Measurements from ENCODE around the gene ZCCHC9. TPM values are rescaled to one million over a fixed set of nuclear protein-coding genes. Genes with fewer than 3 reads are reported as not detected.

ZCCHC9 gene
- polyA plus RNA-seq, 1 donor from 2014 or later, result 31.8 TPM

GRCh38 chr5:81335946-81336345, 34.6 kb downstream of the ZCCHC9 start:
- Histone ChIP-seq H3K36me3 (ENCODE audit: insufficient read depth, low read length) (no peaks in the 10 kb centered on the region), H3K79me2 (replicated peaks; ENCODE audit: insufficient read depth, low read length) (no peaks in the 10 kb centered on the region), H2AFZ (ENCODE audit: low read depth, low read length) (no peak overlapping the region), H4K20me1 (ENCODE audit: insufficient read depth) (no peaks in the 10 kb centered on the region), H3F3A (ENCODE audit: insufficient read depth, low read length, poor library complexity, severe bottlenecking) (no peaks in the 10 kb centered on the region), H3K9ac (ENCODE audit: low read length) (no peak overlapping the region), H3K4me3 (ENCODE audit: low read length) (no peak overlapping the region), H3K27me3 (ENCODE audit: insufficient read depth, low read depth, low read length) (no peaks in the 10 kb centered on the region), H3K9me2 (ENCODE audit: insufficient read depth, low read length) (no peaks in the 10 kb centered on the region), H3K27ac (ENCODE audit: low read length) (no peak overlapping the region), H3K4me2 (ENCODE audit: low read length) (no peak overlapping the region), H3K9me3 (ENCODE audit: low read length) (no peaks in the 10 kb centered on the region)
- no peak for TF ChIP-seq SMC3 (conservative IDR thresholded peaks at IDR 0.05; ENCODE audit: poor library complexity)

GRCh38 chr5:81336556-81336955, 35.2 kb downstream of the ZCCHC9 start:
- no peak overlapping the region for H3K9ac ChIP-seq (ENCODE audit: low read length)
- no peak overlapping the region for H3K27ac ChIP-seq (ENCODE audit: low read length)
- H4K20me1 ChIP-seq (ENCODE audit: insufficient read depth), result no peaks in the 10 kb centered on the region
- no peaks in the 10 kb centered on the region for H3K27me3 ChIP-seq (ENCODE audit: insufficient read depth, low read depth, low read length)
- no peak for TF ChIP-seq EZH2 (IDR thresholded peaks at IDR 0.05; ENCODE audit: borderline replicate concordance, insufficient read depth, low read length, poor library complexity, severe bottlenecking)
- TF ChIP-seq POLR2AphosphoS5 (IDR thresholded peaks at IDR 0.05), result no peak
- TF ChIP-seq CTCF (IDR thresholded peaks at IDR 0.05; ENCODE audit: poor library complexity, severe bottlenecking), result no peak
- TF ChIP-seq EP300 (conservative IDR thresholded peaks at IDR 0.05; ENCODE audit: poor library complexity, severe bottlenecking), result no peak
- TF ChIP-seq MXI1 (conservative IDR thresholded peaks at IDR 0.05; ENCODE audit: poor library complexity, severe bottlenecking), result no peak
- TF ChIP-seq TAF1 (IDR thresholded peaks at IDR 0.05; ENCODE audit: low read depth), result no peak
- TF ChIP-seq RAD21 (conservative IDR thresholded peaks at IDR 0.05), result no peak
- no peak for TF ChIP-seq REST (IDR thresholded peaks at IDR 0.05; ENCODE audit: borderline replicate concordance)
- no peak for TF ChIP-seq SMC3 (conservative IDR thresholded peaks at IDR 0.05; ENCODE audit: poor library complexity)
- H3K9me2 ChIP-seq (ENCODE audit: insufficient read depth, low read length), result no peaks in the 10 kb centered on the region
- no peaks in the 10 kb centered on the region for H3F3A ChIP-seq (ENCODE audit: insufficient read depth, low read length, poor library complexity, severe bottlenecking)
- no peak overlapping the region for H3K4me2 ChIP-seq (ENCODE audit: low read length)
- no peaks in the 10 kb centered on the region for H3K9me3 ChIP-seq (ENCODE audit: low read length)
- no peaks in the 10 kb centered on the region for H3K79me2 ChIP-seq (replicated peaks; ENCODE audit: insufficient read depth, low read length)
- H3K4me3 ChIP-seq (ENCODE audit: low read length), result no peak overlapping the region
- H3K36me3 ChIP-seq (ENCODE audit: insufficient read depth, low read length), result no peaks in the 10 kb centered on the region
- no peak overlapping the region for H2AFZ ChIP-seq (ENCODE audit: low read depth, low read length)

GRCh38 chr5:81337803-81338202, 36.4 kb downstream of the ZCCHC9 start:
- Histone ChIP-seq H3K4me2 (ENCODE audit: low read length) (no peak overlapping the region), H3K4me3 (ENCODE audit: low read length) (no peak overlapping the region), H4K20me1 (ENCODE audit: insufficient read depth) (no peaks in the 10 kb centered on the region), H3K9ac (ENCODE audit: low read length) (no peak overlapping the region), H3K27me3 (ENCODE audit: insufficient read depth, low read depth, low read length) (no peaks in the 10 kb centered on the region), H3K9me2 (ENCODE audit: insufficient read depth, low read length) (no peaks in the 10 kb centered on the region), H3K36me3 (ENCODE audit: insufficient read depth, low read length) (no peaks in the 10 kb centered on the region), H3K27ac (ENCODE audit: low read length) (no peak overlapping the region), H3K9me3 (ENCODE audit: low read length) (no peaks in the 10 kb centered on the region), H3K79me2 (replicated peaks; ENCODE audit: insufficient read depth, low read length) (no peaks in the 10 kb centered on the region), H2AFZ (ENCODE audit: low read depth, low read length) (no peak overlapping the region), H3F3A (ENCODE audit: insufficient read depth, low read length, poor library complexity, severe bottlenecking) (no peaks in the 10 kb centered on the region)
- TF ChIP-seq MXI1 (conservative IDR thresholded peaks at IDR 0.05; ENCODE audit: poor library complexity, severe bottlenecking) (no peak), SMC3 (conservative IDR thresholded peaks at IDR 0.05; ENCODE audit: poor library complexity) (no peak), REST (IDR thresholded peaks at IDR 0.05; ENCODE audit: borderline replicate concordance) (no peak), CTCF (IDR thresholded peaks at IDR 0.05; ENCODE audit: poor library complexity, severe bottlenecking) (no peak), EZH2 (IDR thresholded peaks at IDR 0.05; ENCODE audit: borderline replicate concordance, insufficient read depth, low read length, poor library complexity, severe bottlenecking) (no peak), RAD21 (conservative IDR thresholded peaks at IDR 0.05) (no peak), POLR2AphosphoS5 (IDR thresholded peaks at IDR 0.05) (no peak), TAF1 (IDR thresholded peaks at IDR 0.05; ENCODE audit: low read depth) (no peak), EP300 (conservative IDR thresholded peaks at IDR 0.05; ENCODE audit: poor library complexity, severe bottlenecking) (no peak)

All from neural cell (in vitro differentiated cells).